Raji (cell line): Measurements from ENCODE around the gene CEBPA.

Experiments used
- POLR2A ChIP-seq: IDR thresholded peaks from 2 replicates; pipeline ENCODE4 v1.6.1; 2011; ENCODE audit warnings: low read depth, low read length, control low read depth; ENCODE audit not compliant: insufficient read depth

The CEBPA gene

GRCh38 chr19:33256261-33256660, 46.1 kb downstream of the CEBPA start:
- no peak for TF ChIP-seq POLR2A

GRCh38 chr19:33255781-33256180, 46.6 kb downstream of the CEBPA start:
- TF ChIP-seq POLR2A: no peak

GRCh38 chr19:33254245-33254824, 48.0 kb downstream of the CEBPA start:
- TF ChIP-seq POLR2A: no peak

GRCh38 chr19:33252971-33253370, 49.4 kb downstream of the CEBPA start:
- no peak for TF ChIP-seq POLR2A

GRCh38 chr19:33252418-33252962, 49.8 kb downstream of the CEBPA start:
- TF ChIP-seq POLR2A: no peak

GRCh38 chr19:33251526-33252090, 50.7 kb downstream of the CEBPA start:
- no peak for TF ChIP-seq POLR2A

GRCh38 chr19:33251076-33251475, 51.3 kb downstream of the CEBPA start:
- TF ChIP-seq POLR2A: no peak

- TF ChIP-seq POLR2A: no peak
These were observed 51.8 kb downstream of the CEBPA start for GRCh38 chr19:33250500-33250899.
